RCC 7860 (cell line): Measurements from ENCODE around the gene CHD6.

Experiments
- DNase-seq: peaks from one replicate; pipeline ENCODE4 v3.0.0-alpha.2; 2015; ENCODE audit warnings: low spot score
- FAIRE-seq: peaks from 2 replicates; lab custom pipeline; 2012; peaks lifted over from hg19 to GRCh38; lab: Jason Lieb, UNC

Gene CHD6

GRCh38 chr20:41403604-41404003 is 214.6 kb downstream of the CHD6 start:
- FAIRE-seq (no peak), DNase-seq (no peak)

GRCh38 chr20:41398408-41398807 is 219.8 kb downstream of the CHD6 start:
- no peak for FAIRE-seq

GRCh38 chr20:41395667-41396664 is 222.2 kb downstream of the CHD6 start:
- DNase-seq = no peak
- no peak for FAIRE-seq

More at GRCh38 chr20:41398408-41398807, 219.8 kb downstream of the CHD6 start:
- DNase-seq = no peak

GRCh38 chr20:41394931-41395666 is 223.1 kb downstream of the CHD6 start:
- FAIRE-seq (no peak), DNase-seq (no peak)

GRCh38 chr20:41394081-41394480 is 224.1 kb downstream of the CHD6 start:
- FAIRE-seq (no peak), DNase-seq (no peak)

GRCh38 chr20:41393705-41394066 is 224.5 kb downstream of the CHD6 start:
- DNase-seq (no peak), FAIRE-seq (no peak)

GRCh38 chr20:41392871-41393704 is 225.1 kb downstream of the CHD6 start:
- FAIRE-seq (no peak), DNase-seq (no peak)

- no peak for DNase-seq
- no peak for FAIRE-seq
Measured at GRCh38 chr20:41392295-41392694, 225.9 kb downstream of the CHD6 start.

- FAIRE-seq = no peak
- DNase-seq = no peak
Measured at GRCh38 chr20:41391587-41392001, 226.6 kb downstream of the CHD6 start.

GRCh38 chr20:41390889-41391288 is 227.3 kb downstream of the CHD6 start:
- no peak for FAIRE-seq
- DNase-seq = no peak

GRCh38 chr20:41387444-41387851 is 230.7 kb downstream of the CHD6 start:
- FAIRE-seq = no peak
- DNase-seq = no peak

GRCh38 chr20:41386502-41387427 is 231.4 kb downstream of the CHD6 start:
- DNase-seq (no peak), FAIRE-seq (no peak)

GRCh38 chr20:41382791-41383305 is 235.3 kb downstream of the CHD6 start:
- no peak for FAIRE-seq
- DNase-seq = no peak

- FAIRE-seq (no peak), DNase-seq (no peak)
Measured at GRCh38 chr20:41380551-41381193, 237.5 kb downstream of the CHD6 start.

- no peak for DNase-seq
- FAIRE-seq = no peak
Measured at GRCh38 chr20:41379551-41379950, 238.6 kb downstream of the CHD6 start.

- DNase-seq = no peak
- FAIRE-seq = no peak
Measured at GRCh38 chr20:41377275-41377674, 240.9 kb downstream of the CHD6 start.

- FAIRE-seq = no peak
- no peak for DNase-seq
Measured at GRCh38 chr20:41376349-41376748, 241.8 kb downstream of the CHD6 start.

GRCh38 chr20:41375846-41376245 is 242.3 kb downstream of the CHD6 start:
- FAIRE-seq = no peak

More at GRCh38 chr20:41375846-41376245, 242.3 kb downstream of the CHD6 start:
- DNase-seq = no peak
